Keratinocyte (primary cell): ENCODE data around the gene MRPS27. TPM values are rescaled to one million over a fixed set of nuclear protein-coding genes. Genes with fewer than 3 reads are reported as not detected.

ENCODE experiments used
- DNase-seq: peaks from one replicate; pipeline ENCODE4 v3.0.0-alpha.2; 2011; ENCODE audit warnings: low read depth, missing footprints, low spot score
- FAIRE-seq: peaks from 2 replicates; lab custom pipeline; 2011; peaks lifted over from hg19 to GRCh38; lab: Jason Lieb, UNC
- H2AFZ ChIP-seq: 2 replicates; pipeline ENCODE4 v1.6.0; 2012; ENCODE audit warnings: low read length, control low read depth, inconsistent platforms; ENCODE audit not compliant: control insufficient read depth
- H3K27ac ChIP-seq: 2 replicates; pipeline ENCODE4 v1.5.1; 2011; ENCODE audit warnings: low read length; ENCODE audit not compliant: control insufficient read depth, insufficient read depth
- H3K27me3 ChIP-seq: 3 replicates; pipeline ENCODE4 v1.6.0; 2011; ENCODE audit warnings: low read length; ENCODE audit not compliant: control insufficient read depth, insufficient read depth; ENCODE audit errors: extremely low read depth
- H3K36me3 ChIP-seq, 2 experiments: 2 replicates in 1 of 2; 3 replicates in 1 of 2; pipeline ENCODE4 v1.5.1; 2011; ENCODE audit warnings: low read length in 2 of 2, mild to moderate bottlenecking in 1 of 2; ENCODE audit not compliant: control insufficient read depth in 2 of 2, insufficient read depth in 2 of 2; ENCODE audit errors: extremely low read depth in 1 of 2
- H3K4me1 ChIP-seq: 3 replicates; pipeline ENCODE4 v1.5.1; 2011; ENCODE audit warnings: low read length; ENCODE audit not compliant: control insufficient read depth, insufficient read depth; ENCODE audit errors: extremely low read depth
- H3K4me2 ChIP-seq: 3 replicates; pipeline ENCODE4 v1.6.0; 2011; ENCODE audit warnings: low read depth, low read length; ENCODE audit not compliant: control insufficient read depth, insufficient read depth; ENCODE audit errors: extremely low read depth
- H3K4me3 ChIP-seq, 3 experiments: fragments of 200-600 bp in 1 of 3; sonication (generic) in 1 of 3; 2 replicates in 2 of 3; 3 replicates in 1 of 3; pipeline ENCODE4 v1.5.1; 2011 to 2016; ENCODE audit warnings: low read length in 3 of 3, mild to moderate bottlenecking in 3 of 3, control low read depth in 2 of 3, inconsistent platforms in 1 of 3, low read depth in 1 of 3, mixed read lengths in 1 of 3, mixed run types in 1 of 3, moderate library complexity in 1 of 3; ENCODE audit not compliant: control insufficient read depth in 2 of 3, insufficient read depth in 2 of 3; ENCODE audit errors: extremely low read depth in 1 of 3
- H3K79me2 ChIP-seq: 2 replicates; pipeline ENCODE4 v1.6.0; 2012; ENCODE audit warnings: low read length; ENCODE audit not compliant: control insufficient read depth, insufficient read depth
- H3K9ac ChIP-seq: 3 replicates; pipeline ENCODE4 v1.6.0; 2011; ENCODE audit warnings: low read length; ENCODE audit not compliant: control insufficient read depth, insufficient read depth; ENCODE audit errors: extremely low read depth
- H3K9me1 ChIP-seq: 3 replicates; pipeline ENCODE4 v1.6.0; 2011; ENCODE audit warnings: low read length; ENCODE audit not compliant: control insufficient read depth, insufficient read depth; ENCODE audit errors: extremely low read depth
- H3K9me3 ChIP-seq: 2 replicates; pipeline ENCODE4 v1.5.1; 2012; ENCODE audit warnings: low read depth, low read length; ENCODE audit not compliant: control insufficient read depth
- H4K20me1 ChIP-seq: 3 replicates; pipeline ENCODE4 v1.6.0; 2011; ENCODE audit warnings: low read length; ENCODE audit not compliant: control insufficient read depth, insufficient read depth; ENCODE audit errors: extremely low read depth
- CTCF ChIP-seq, 3 experiments: IDR thresholded peaks in 1 of 3; conservative IDR thresholded peaks in 1 of 3; optimal IDR thresholded peaks in 1 of 3; 2 replicates in 2 of 3; 3 replicates in 1 of 3; pipeline versions ENCODE3 to v1.5.1; 2011; ENCODE audit warnings: low read length in 3 of 3, mild to moderate bottlenecking in 3 of 3, moderate library complexity in 2 of 3, control low read depth in 1 of 3, inconsistent platforms in 1 of 3; ENCODE audit not compliant: insufficient read depth in 2 of 3; ENCODE audit errors: extremely low read depth in 1 of 3
- EZH2 ChIP-seq: IDR thresholded peaks from one replicate; pipeline ENCODE4 v1.6.1; 2012; ENCODE audit warnings: inconsistent platforms, mild to moderate bottlenecking, low read length, moderate library complexity
- dilution Hi-C: fragments of 300-500 bp; cut with MboI; formaldehyde crosslinking; loops from one replicate; pipeline ENCODE4 v1.7.0; 2020; ENCODE audit warnings: low sequenced_read_pairs; ENCODE audit not compliant: extremely low pct_ligation_motif_present
- polyA plus RNA-seq, 5 experiments: library from polyadenylated mRNA; depleted of rRNA in 3 of 5; stranded (reverse) in 3 of 5; stranded (forward) in 1 of 5; unstranded in 1 of 5; fragments of >200 nt; gene quantifications; 1 replicate in 1 of 5; 2 replicates in 3 of 5; 3 replicates in 1 of 5; pipeline versions ENCODE4 v1.2.1 to v1.2.3, GENCODE V29; 2011 to 2012; ENCODE audit warnings: missing spikeins in 2 of 5, low read depth in 1 of 5, low replicate concordance in 1 of 5

Gene MRPS27
- polyA plus RNA-seq, 1 donor (not counting 4 experiments of a cell fraction or from before 2014, with no cell fraction given), result 98.7 TPM

GRCh38 chr5:72296256-72296655 is 23.8 kb downstream of the MRPS27 start:
- Histone ChIP-seq H3K36me3 (peaks cover 1 to 12% of the 10 kb centered on the region in 2 experiments), H4K20me1 (no peaks in the 10 kb centered on the region), H3K9ac (no peak overlapping the region), H2AFZ (no peak overlapping the region), H3K4me2 (no peak overlapping the region), H3K9me1 (no peaks in the 10 kb centered on the region), H3K27ac (no peak overlapping the region), H3K4me1 (peaks cover 11% of the 10 kb centered on the region), H3K9me3 (no peaks in the 10 kb centered on the region), H3K27me3 (no peaks in the 10 kb centered on the region), H3K4me3 (no peak overlapping the region), H3K79me2 (peaks cover 22% of the 10 kb centered on the region)
- dilution Hi-C loops, result no loop called here
- FAIRE-seq, result no peak
- no peak for DNase-seq
- TF ChIP-seq CTCF (optimal IDR thresholded peaks at IDR 0.05 in 1 of 3, IDR thresholded peaks at IDR 0.05 in 1 of 3, conservative IDR thresholded peaks at IDR 0.05 in 1 of 3; ENCODE audit: extremely low read depth in 1 of 3, insufficient read depth in 2 of 3, low read length in 3 of 3) (no peak), EZH2 (no peak)

GRCh38 chr5:72295539-72295938 is 24.5 kb downstream of the MRPS27 start:
- no peaks in the 10 kb centered on the region for H3K9me1 ChIP-seq
- H3K9ac ChIP-seq, result no peak overlapping the region
- FAIRE-seq, result no peak
- no peaks in the 10 kb centered on the region for H3K9me3 ChIP-seq
- H2AFZ ChIP-seq, result no peak overlapping the region
- H3K4me2 ChIP-seq, result no peak overlapping the region
- H3K27me3 ChIP-seq, result no peaks in the 10 kb centered on the region
- TF ChIP-seq CTCF (optimal IDR thresholded peaks at IDR 0.05 in 1 of 3, IDR thresholded peaks at IDR 0.05 in 1 of 3, conservative IDR thresholded peaks at IDR 0.05 in 1 of 3; ENCODE audit: extremely low read depth in 1 of 3, insufficient read depth in 2 of 3, low read length in 3 of 3), result no peak
- TF ChIP-seq EZH2, result no peak
- peaks cover 3 to 10% of the 10 kb centered on the region in 2 experiments for H3K36me3 ChIP-seq
- DNase-seq, result no peak
- peaks cover 18% of the 10 kb centered on the region for H3K79me2 ChIP-seq
- no peaks in the 10 kb centered on the region for H4K20me1 ChIP-seq
- no peak overlapping the region for H3K27ac ChIP-seq
- peaks cover 4% of the 10 kb centered on the region for H3K4me1 ChIP-seq
- H3K4me3 ChIP-seq, result no peak overlapping the region
- dilution Hi-C loops, result no loop called here
